ENCODE measurements around the gene PPFIA4.

The PPFIA4 gene

DNA sequence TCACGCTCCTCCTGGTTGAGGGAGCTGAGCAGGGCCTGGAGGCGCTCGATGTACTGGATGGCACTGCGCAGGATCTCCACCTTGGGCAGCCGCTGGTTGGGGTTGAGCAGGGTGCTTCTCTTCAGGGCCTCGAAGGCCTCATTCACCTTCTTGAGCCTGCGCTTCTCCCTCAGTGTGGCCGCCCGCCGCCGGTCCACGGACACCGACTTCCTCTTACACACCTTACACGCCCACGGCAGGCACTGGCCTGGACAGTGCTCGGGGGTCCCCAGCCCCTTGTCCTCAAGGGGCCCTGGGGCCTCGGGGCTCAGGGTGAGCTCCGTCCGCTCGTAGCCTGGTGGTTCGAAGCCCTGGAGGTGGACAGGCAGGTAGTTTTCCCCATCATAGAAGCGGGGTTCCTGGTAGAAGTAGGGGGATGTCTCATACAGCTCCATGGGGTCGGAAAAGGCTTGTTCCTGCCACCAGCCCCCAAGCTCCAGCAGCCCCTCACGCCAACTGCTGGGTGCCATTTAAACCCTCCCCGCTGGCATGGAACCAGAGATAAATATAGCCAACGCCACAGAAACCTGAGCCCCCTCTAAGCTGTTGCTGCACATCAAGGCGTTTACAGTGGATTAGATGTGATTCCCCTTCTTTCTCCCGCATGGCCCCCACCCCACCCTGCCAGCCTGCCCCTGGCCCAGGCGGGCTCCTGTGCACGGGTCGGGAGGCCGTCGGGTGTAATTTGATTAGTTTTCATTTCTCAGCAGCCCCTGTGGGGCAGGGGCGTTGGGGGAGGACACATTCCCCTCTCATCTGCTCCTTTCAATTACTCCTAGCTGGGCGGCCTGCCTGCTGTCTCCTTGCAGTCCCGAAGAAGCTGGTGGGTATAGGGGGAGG lies 59.5 kb downstream of the PPFIA4 start, which contains the start of gene MYOG:
Gene MYOG (minus strand): TSS at position 485 of the 879 bp plus-strand sequence. CDS start 51 bp downstream, at position 434.
- no peak for DNase-seq

DNA sequence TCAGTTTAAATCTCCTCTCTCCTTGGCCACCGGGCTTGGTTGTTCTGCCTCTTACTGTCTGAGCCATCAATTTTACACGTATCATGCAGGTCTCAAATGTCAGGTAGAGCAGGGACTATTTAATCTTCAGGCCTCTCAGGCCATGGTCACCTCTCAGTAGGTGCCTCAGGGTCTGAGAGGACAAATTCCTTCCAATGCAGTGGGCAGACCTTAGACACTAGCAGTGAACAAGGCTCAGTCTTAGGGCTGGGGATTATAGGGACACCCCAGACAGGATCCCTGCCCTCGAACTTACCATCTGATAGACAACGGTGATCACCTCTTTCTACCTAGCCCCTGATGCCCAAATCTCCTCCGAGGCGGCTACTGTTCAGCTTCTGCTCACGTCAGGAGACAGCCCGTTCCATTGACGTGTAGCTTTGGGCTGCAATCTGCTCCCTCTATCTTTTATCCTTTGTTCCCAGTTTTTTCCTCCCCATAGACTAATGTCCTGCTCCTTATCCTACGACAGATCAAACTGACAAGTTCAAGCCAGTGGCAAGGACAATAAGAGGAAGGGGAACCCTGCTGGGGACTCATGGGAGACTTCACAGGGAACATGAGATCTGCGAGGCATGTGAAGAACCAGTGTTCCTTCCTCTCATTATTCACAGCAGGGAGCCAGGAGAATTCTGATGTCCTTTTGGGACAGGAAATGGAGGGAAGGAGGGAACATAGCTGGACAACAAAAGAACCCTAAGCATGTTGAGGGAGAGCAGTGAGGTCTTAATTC lies 60.9 kb downstream of the PPFIA4 start:
- DNase-seq: no peak

DNA sequence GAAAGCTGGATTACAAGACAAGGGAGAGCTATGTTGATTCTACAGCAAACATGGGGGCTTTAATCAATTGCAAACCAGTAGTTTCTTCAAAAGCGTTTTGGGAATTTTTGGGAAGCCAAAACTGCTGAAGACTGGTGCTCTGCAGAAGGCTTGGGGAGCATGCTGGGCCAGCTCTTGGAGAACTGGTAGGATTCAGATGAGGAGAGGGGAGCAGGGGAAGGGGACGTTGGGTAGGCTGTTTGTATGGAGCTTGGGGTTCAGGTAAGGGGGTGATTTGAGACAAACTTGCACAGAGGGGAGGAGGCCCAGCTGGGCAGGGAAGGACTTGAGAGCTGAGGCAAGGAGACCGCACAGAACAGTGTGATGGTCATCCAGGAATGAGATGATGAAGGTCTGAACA lies 62.1 kb downstream of the PPFIA4 start:
- no peak for DNase-seq

DNA sequence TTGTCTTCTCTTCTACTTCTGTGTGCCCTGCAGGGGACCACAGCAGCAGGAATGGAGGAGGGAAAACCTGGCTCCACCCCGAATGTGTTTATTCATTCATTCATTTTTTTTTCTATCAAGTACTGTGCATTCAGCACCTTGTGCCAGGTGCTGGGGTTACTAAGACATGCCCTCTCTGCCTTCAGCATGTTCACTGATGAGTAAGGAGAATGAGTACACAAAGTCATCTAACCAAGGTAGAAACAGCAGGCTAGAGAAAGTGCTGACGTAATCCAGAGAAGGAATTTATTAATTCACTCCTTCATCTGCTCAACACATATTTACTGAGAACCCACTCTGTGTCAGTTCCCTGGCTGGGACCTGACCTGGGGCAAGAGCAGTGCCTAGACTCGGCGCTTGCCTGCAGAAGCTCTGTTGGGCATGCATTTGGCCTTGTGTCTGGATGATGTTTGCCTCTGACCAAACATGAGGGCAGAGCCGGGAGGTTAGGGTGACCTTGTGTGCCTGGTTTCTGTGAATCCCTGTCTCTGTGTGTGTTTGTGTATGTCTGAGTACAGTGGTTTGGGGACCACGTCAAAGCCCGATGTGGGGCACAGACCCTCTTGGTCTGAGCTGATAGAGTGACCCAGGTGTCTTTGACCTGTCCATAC lies 62.8 kb downstream of the PPFIA4 start:
- no peak for DNase-seq

DNA sequence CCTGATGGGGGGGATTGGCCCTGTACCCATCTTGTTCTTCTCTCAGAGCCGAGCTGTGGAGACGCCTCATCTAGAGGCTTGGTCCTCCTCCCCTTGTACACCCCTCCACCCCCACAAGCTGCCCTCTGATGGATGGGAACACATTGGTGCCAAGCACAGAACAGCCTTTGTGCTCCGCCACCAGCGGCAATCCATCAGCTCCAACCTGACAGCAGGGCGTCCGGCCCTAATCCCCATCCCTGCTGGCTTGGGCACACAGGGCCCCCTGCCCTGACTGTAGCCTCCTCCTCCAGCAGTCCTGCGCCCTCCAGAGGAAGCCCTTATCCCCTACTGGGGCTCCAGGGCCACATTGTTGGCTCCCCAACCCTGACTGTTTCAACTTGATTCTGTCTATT lies 63.4 kb downstream of the PPFIA4 start:
- DNase-seq: no peak

DNA sequence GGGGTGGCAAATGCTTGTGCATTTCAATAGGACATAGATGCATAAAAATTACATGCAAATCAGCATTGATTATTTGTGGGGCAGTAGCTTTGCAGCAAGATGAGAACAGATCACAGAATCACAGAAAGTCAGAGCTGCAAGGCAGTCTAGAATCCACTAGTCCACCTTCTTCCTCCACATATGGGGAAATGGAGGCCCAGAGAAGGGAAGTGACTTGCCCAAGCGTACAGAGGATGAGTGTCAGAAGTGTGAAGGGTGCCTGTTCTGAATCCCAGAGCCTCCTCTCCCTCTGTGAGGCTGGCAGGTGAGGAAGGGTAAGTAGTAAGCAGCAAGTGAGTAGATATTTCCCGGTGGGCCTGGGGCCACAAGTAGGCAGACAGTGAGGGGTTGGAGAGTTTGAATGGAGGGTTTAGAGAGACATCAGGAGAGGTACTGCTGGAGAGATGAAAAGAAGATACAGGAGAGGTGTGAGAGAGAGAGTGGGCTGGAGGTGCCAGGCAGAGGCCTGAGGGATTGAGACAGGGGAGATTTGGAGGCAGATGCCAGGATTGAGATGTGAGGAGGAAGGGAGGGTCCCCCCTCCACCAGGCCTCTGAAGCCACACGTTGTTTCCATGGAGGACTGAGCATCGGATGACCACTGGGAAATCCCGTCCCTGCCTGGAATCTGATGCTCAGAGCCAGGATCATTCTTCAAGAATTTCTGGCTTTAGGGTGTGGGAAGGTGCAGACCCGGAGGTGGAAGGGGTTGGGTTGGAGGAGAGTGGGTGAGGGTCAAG lies 64.3 kb downstream of the PPFIA4 start:
- no peak for DNase-seq

DNA sequence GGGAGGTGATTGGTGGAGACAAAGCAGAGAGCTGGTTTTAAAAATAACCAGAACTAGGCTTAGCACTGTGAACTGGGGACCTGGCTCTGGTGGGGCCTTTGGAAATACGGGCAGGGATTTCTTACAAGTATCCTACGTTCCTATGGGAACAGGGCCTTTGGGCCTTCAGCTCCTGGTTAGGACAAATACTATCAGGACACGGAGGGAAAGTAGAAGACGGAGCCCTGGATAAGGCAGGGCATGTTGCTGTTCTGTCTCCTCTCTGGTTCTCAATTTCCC lies 64.8 kb downstream of the PPFIA4 start:
- no peak for DNase-seq

DNA sequence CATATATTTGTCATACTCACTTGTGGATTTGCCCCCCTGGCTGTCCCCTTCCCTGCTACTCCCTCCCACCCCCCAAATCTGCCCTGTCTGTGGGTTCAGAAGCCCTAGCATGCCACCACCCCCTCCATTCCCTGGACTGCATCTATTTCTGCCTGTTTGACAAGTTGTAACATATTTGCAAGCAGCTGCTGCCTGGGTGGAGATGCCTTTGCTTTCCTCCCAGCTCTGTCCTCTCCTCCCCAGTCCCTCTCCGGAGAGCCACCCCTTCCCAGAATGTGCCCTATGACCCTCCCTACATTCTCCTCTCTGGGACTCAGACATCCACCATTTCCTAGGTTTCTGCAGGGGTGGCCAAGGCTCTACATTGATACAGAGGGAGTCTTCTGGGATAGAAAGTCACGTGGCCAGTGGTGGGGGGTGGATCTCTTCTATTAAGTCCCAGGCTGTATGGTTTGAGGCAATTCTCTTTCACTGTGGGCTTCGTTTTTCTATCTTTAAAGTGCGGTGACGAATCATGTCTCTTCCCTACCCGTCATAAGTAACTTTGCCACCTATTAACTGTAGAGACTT lies 65.6 kb downstream of the PPFIA4 start:
- DNase-seq: no peak

DNA sequence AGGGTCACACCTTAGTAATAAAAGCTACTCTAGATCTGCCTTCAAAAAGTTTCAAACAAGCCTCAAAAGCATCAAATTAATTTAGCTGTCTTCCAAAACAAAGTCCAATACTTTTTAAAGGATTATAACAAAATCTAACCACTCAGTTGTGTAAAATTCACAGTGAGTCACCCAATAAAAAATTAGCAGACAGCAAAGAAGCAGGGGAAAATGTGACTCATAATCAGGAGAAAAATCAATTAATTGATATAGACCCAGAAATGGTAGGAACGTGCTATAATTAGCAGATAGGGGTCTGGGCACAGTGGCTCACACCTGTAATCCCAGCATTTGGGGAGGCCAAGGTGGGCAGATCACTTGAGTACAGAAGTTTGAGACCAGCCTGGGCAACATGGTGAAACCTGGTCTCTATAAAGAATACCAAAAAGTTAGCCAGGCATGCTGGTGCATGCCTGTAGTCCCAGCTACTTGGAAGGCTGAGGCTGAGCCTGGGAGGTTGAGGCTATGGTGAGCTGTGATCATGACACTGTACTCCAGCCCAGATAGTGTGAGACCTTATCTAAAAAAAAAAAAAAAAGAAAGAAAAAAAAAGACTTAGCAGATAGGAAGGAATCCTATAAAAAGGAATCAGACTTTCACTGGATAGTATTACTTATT lies 67.6 kb downstream of the PPFIA4 start:
- DNase-seq: no peak

DNA sequence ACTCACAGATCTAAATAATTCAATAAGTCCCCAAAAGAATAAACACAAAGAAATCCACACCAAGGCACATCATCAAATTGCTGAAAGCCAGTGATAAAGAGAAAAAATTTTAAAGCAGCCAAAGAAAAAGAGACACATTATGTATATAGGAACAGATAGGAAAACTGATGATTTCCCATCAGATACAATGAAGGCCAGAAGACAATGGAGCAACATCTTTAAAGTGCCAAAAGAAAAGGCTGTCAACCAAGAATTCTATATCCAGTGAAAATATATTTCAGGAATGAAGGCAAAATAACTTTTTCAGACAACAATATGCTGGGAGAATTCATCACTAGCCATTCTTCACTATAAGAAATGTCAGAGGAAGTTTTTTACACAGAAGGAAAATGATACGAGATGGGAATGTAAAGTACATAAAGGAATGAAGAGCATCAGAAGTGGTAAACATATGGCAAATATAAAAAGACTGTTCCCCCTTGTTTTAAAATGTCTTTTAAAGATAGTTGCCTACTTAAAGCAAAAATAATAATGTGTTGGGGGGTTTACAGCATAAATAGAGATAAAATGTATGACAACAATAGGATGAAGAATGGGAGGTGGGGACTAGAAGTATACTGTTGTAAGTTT lies 68.9 kb downstream of the PPFIA4 start:
- no peak for DNase-seq

DNA sequence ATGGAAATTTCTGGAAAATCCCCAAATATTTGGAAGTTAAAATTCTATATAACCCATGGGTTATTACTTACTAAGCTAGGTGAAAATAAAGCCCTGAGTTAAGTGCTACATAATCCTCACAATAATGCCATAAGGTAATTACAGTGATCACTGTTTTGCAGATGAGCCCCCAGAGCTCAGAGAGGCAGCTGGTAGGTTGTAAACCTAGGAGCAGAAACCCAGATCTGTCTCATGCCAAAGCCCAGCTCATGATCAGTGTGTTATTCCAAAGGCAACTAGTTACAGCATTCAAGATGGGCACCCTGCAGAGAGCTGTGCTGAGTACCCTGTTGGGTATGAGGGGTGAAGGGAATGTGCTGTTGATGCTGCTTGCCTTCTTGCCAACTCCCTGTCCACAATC lies 70.3 kb downstream of the PPFIA4 start:
- no peak for DNase-seq

DNA sequence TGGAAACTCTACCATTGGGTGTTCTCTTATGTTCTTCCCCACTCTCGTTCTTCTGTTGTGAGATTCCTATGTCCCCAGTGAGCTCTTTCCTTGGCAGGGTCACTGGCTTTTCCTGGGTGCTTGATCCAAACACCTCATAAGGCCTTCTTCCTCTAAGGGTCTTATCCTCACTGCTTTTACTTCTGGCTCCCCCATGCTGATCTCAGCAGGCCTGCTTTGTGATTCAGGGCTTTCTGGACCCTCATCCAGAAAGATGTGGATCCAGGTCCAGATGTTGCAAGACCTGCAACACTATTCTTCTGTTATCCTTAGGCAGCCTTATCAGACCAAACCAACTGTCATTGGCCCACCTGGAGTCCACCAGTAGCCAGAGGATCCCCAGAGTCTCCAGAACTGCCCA lies 70.7 kb downstream of the PPFIA4 start:
- DNase-seq: no peak

DNA sequence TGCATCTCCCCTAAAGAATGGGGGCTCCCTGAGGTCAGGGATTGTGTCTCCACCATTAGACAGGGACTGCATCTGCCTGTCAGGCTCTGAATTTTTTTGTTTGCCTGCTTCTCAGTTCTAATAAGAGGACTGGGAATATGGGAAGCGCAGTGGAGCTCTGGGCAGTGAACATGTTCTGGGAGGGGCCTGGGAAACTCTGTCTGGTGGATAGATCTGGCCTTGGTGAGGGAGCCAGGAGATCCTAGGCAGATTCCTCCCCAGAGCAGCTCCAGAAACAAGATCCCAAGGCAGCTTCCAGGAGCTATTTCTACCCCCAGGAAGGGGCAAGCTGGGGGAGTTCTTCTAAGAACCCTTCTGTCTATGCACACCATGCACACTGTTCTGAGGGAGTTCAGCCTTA lies 72.2 kb downstream of the PPFIA4 start:
- no peak for DNase-seq

DNA sequence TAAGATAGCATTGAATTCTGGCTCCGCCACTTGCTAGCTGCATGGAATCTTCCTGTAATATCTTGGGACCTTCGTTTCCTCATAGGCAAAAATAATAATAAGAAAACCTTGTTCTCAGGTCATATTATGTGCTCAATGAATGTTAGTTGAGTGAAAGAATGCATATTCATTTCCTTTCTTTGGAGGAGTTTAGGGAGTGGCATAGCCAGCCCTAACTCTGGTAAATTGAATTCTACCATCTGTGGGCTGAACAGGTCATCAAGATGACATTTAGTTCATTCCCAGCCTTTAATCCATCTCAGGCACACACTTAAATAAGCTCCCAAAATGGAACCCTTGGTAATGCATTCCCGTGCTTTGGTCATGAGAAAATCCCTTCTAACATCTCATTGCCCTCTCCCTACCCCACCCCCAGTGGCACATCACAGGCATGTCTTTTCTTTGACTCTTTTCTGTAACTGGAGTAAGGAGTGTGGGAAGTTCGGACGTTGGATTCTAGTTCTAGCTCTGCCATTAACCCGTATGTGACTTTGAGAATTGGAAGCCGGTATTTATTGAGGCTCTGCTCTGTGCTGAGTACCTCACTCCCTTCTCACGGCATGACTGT lies 72.7 kb downstream of the PPFIA4 start:
- DNase-seq: no peak

DNA sequence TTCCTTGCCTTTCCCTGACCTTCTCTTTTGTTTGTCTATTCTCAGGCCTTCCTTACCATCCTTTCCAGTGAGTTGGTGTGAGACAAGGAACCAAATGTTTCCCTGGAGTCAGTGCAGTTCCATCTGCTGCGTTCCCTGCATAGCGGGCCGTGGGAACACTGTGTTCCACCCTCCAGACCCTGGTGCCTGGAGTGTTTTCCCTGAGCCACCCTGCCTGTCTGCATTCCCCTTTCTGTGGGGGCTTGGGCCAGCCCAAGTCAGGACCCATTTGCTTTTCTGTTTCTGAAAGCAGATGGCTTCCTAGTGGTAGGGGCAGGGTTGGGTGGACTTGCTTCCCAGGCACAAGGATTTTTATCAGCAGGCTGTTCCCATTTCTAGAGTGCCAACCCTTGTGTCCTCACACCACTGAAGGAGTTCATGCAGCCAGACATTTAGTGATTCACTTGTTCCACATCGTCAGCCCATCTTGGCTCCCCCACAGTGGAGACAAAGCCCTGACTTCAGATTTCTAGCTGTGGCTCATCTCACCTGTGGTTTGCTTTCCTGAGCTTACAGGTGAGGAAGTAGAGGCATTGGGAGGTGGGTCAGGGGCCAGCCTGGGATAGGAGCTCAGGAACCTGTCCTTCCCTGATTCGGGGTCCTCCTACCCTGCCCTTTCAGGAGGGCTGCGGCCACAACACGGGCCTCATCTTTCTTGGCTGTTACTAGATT lies 73.7 kb downstream of the PPFIA4 start:
- no peak for DNase-seq

DNA sequence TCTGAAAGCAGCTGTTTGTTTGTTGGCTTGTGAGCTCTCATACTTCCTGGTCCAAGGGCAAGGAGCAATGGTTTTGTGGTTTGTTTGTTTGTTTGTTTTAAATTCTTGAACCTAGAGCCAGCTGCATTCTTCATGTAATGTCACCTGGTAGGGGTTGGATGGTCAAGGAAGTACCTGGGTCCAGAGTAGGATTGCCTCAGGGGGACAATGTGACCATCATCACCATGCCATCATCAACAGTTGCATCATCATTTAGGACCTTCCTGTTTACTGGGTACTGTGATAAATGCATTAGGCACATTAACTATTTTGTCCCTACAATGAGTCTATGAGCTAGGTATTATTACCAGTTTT lies 74.2 kb downstream of the PPFIA4 start:
- DNase-seq: no peak

DNA sequence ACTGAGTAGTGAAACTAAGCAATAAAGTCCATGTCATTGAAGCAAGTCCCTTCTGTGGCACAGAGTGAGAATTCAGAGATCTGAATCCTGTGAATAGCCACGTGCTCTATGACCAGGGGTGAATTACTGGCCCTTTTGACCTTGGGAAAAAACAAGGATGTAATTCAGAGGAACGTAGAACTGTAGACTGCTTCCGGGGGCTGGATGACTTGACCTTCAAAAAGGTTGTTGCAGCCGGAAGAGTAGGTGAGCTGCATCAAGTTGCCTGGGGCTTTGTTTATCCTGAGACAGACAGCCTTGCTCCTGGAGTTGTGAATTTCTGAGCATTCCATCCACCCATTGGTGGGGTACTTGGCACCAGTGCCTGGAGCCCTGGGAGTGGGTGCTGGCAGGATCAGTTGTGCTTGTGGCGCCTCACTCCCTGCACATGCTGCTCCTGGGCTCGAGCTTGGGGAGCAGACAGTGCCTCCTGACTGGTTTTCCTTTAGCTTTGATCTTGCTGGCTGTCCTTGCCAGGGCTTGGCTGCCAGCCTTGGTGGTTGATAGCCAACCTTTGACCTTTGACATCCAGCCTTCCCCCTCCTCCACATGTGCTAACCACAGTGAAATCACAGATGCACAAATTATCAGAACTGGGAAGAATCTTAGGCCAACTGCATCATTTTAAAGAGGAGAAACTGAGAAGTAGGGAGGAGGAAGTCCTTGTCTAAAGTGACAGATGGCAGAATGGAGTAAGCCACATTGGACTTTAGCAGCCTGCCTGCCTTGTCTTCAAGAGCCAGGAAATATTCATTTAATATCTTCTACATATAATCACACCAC lies 75.7 kb downstream of the PPFIA4 start:
- no peak for DNase-seq

DNA sequence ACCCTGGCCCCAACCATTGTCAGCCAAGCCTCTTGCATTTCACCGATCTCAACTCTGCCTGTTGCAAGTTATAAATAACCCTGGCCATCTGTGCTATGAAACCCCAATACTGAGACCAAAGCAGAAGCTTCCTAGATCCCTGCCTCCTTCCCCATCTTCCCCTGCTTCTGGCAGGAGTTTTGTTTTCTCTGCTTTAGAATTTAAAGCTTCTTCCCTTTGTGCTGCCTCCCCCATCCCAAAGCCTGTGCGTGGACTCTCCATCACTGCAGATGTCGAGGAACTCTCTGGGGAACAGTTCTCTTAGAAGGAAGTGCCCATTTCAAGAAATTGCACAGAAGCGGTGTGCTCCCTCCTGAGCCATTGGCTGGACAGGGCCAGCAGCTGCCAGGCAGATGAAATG lies 76.9 kb downstream of the PPFIA4 start:
- no peak for DNase-seq

DNA sequence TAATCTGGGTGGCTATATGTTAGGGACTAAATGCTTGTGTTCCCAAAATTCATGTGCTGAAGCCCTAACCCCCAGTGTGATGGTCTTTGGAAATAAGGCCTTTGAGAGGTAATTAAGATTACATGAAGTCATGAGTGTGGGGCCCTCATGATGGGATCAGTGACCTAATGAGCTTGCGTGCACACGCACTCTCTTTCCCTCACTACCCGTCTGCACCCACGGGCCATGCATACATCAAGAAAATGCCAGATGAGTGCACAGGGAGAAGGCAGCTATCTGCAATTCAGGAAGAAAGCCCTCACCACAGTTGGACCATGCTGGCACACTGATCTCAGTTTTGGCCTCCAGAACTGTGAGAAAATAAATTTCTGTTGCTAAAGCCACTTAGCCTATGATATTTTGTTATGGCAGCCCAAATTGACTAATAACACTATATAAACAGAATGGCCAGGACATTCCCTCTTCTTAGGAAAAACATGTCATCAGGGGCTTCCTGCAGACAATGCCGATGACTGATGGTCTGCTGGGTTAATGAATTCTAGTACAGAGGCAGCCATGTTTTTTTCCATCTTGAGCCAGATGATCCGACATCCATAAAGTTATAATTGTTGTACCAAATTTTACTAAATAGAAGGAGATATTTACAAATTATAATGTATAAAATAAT lies 77.7 kb downstream of the PPFIA4 start:
- DNase-seq: no peak

Measured in EL (cell line).